A549 (cell line): ENCODE data around the gene SMIM15. TPM values are rescaled to one million over a fixed set of nuclear protein-coding genes. Genes with fewer than 3 reads are reported as not detected.

Source experiments
- ATAC-seq, 2 experiments: fragments of 200-7000 bp in 1 of 2; fragments of >200 bp in 1 of 2; cut with Nextera tagmentation in 1 of 2; cut with Tn5 transposase in 1 of 2; 3 replicates each; pipeline versions ENCODE4 v1.8.0 to v1.9.1; 2018 to 2020; ENCODE audit warnings: mild to moderate bottlenecking in 1 of 2, moderate library complexity in 1 of 2
- CTCF ChIA-PET: fragments of 300-600 bp; sonication (Branson Sonifier 250); formaldehyde crosslinking; extraction: SDS; loops from one replicate; lab custom pipeline; 2021; ENCODE audit warnings: antibody characterized with exemption, inconsistent platforms; lab: Yijun Ruan, JAX
- POLR2A ChIA-PET: fragments of 350-600 bp; formaldehyde crosslinking; extraction: SDS; loops from one replicate; lab custom pipeline; 2021; ENCODE audit warnings: antibody characterized with exemption, inconsistent platforms; lab: Yijun Ruan, JAX
- DNase-seq, 2 experiments: peaks; one replicate each; pipeline versions ENCODE4 v3.0.0 to v3.0.0-alpha.2; 2011 to 2016; ENCODE audit warnings: low read depth in 1 of 2, low spot score in 1 of 2
- FAIRE-seq: peaks from 2 replicates; lab custom pipeline; 2011; peaks lifted over from hg19 to GRCh38; lab: Jason Lieb, UNC
- H3K27ac ChIP-seq, 2 experiments: fragments of >200 bp; sonication (Bioruptor Twin); formaldehyde crosslinking; 3 replicates each; pipeline ENCODE4 v1.5.1; 2016 to 2017
- H3K4me1 ChIP-seq: fragments of >200 bp; sonication (Bioruptor Twin); formaldehyde crosslinking; 3 replicates; pipeline ENCODE4 v1.6.1; 2016
- H3K4me2 ChIP-seq: fragments of >200 bp; sonication (Bioruptor Twin); formaldehyde crosslinking; 3 replicates; pipeline ENCODE4 v1.6.1; 2016
- H3K4me3 ChIP-seq: fragments of >200 bp; sonication (Bioruptor Twin); formaldehyde crosslinking; 3 replicates; pipeline ENCODE4 v1.5.1; 2016
- H3K9me3 ChIP-seq: fragments of >200 bp; sonication (Bioruptor Twin); formaldehyde crosslinking; 3 replicates; pipeline ENCODE4 v1.6.1; 2016
- CHD2 ChIP-seq: fragments of 150-350 bp; IDR thresholded peaks from 2 replicates; pipeline ENCODE4 v1.6.1; 2014; ENCODE audit warnings: low read length; ENCODE audit not compliant: partially characterized antibody
- EHF ChIP-seq: fragments of 250-450 bp; sonication (Bioruptor Pico); IDR thresholded peaks from 2 replicates; pipeline ENCODE4 v1.5.0; 2020; ENCODE audit warnings: mild to moderate bottlenecking
- ELK1 ChIP-seq: fragments of 150-350 bp; IDR thresholded peaks from 2 replicates; pipeline ENCODE4 v1.6.1; 2014; ENCODE audit warnings: low read depth, mild to moderate bottlenecking, low read length
- ESRRA ChIP-seq: fragments of 150-350 bp; IDR thresholded peaks from 2 replicates; pipeline ENCODE4 v1.6.1; 2014; ENCODE audit warnings: mild to moderate bottlenecking, low read length, borderline replicate concordance
- GATA3 ChIP-seq: IDR thresholded peaks from 2 replicates; pipeline ENCODE4 v1.6.1; 2012; ENCODE audit warnings: borderline replicate concordance
- HEYL ChIP-seq: fragments of 250-450 bp; sonication (Bioruptor Pico); IDR thresholded peaks from 2 replicates; pipeline ENCODE4 v1.8.0; 2021; ENCODE audit warnings: mild to moderate bottlenecking, moderate library complexity
- HOXB5 ChIP-seq: fragments of 250-450 bp; sonication (Bioruptor Pico); IDR thresholded peaks from 2 replicates; pipeline ENCODE4 v1.5.0; 2020; ENCODE audit warnings: mild to moderate bottlenecking, moderate library complexity
- JUNB ChIP-seq: fragments of >200 bp; sonication (Bioruptor Twin); formaldehyde crosslinking; IDR thresholded peaks from 2 replicates; pipeline ENCODE4 v1.6.1; 2016
- NFE2L2 ChIP-seq: fragments of 150-350 bp; conservative IDR thresholded peaks from 2 replicates; pipeline ENCODE4 v1.6.1; 2014; ENCODE audit warnings: low read length
- POLR2AphosphoS2 ChIP-seq: conservative IDR thresholded peaks from 2 replicates; pipeline ENCODE4 v1.6.1; 2012; ENCODE audit warnings: low read length, improper control_type of control experiment, inconsistent platforms
- REST ChIP-seq: fragments of 200-600 bp; sonication (generic); IDR thresholded peaks from 2 replicates; pipeline ENCODE4 v1.6.1; 2016; ENCODE audit warnings: antibody characterized with exemption, mild to moderate bottlenecking, moderate library complexity
- RFX5 ChIP-seq: fragments of 450-650 bp; IDR thresholded peaks from 2 replicates; pipeline ENCODE4 v1.7.1; 2014; ENCODE audit warnings: antibody characterized with exemption, mild to moderate bottlenecking, moderate library complexity
- SMC3 ChIP-seq: fragments of >200 bp; sonication (Bioruptor Twin); formaldehyde crosslinking; IDR thresholded peaks from 3 replicates; pipeline ENCODE4 v1.6.1; 2018; ENCODE audit warnings: inconsistent platforms
- TFCP2L1 ChIP-seq: fragments of 250-450 bp; sonication (Bioruptor Pico); IDR thresholded peaks from 2 replicates; pipeline ENCODE4 v1.5.0; 2021; ENCODE audit warnings: mild to moderate bottlenecking
- TP53 ChIP-seq: fragments of 250-450 bp; sonication (Bioruptor Pico); IDR thresholded peaks from 2 replicates; pipeline ENCODE4 v1.5.0; 2021; ENCODE audit warnings: mild to moderate bottlenecking, moderate library complexity
- ZSCAN20 ChIP-seq: fragments of 250-450 bp; sonication (Bioruptor Pico); IDR thresholded peaks from 2 replicates; pipeline ENCODE4 v1.8.0; 2022; ENCODE audit warnings: mild to moderate bottlenecking, moderate library complexity
- WGBS: methylation state at CpG from one replicate; pipeline ENCODE4 v1.1.6; 2017; ENCODE audit errors: missing lambda C conversion rate; 5-methylcytosine and 5-hydroxymethylcytosine counted together
- polyA plus RNA-seq, 4 experiments: library from polyadenylated mRNA; depleted of rRNA in 3 of 4; stranded (reverse); fragments of >200 nt; fragmentation: RNase III in 1 of 4; extraction: RNeasy Plus Mini Kit Qiagen cat#74134 plus additional on column Dnase treatment in 1 of 4; gene quantifications; 2 replicates in 3 of 4; 3 replicates in 1 of 4; pipeline ENCODE4 v1.2.3, GENCODE V29; 2011 to 2017

The SMIM15 gene
- polyA plus RNA-seq, 2 of the 4 experiments (the other 2 are of a cell fraction): 58.0 to 131 TPM

- Histone ChIP-seq H3K27ac (peak overlapping the region in 1 of 2 experiments; percentile 95; a peak in 2 of 6 replicates), H3K4me3 (no peak overlapping the region; the same call in 2 of the 3 replicates), H3K4me1 (peaks cover 16% of the 10 kb centered on the region; the same call in 2 of the 3 replicates)
- FAIRE-seq: no peak
- ATAC-seq: no peak
- DNase-seq: no peak
- 95% methylated on average over 13 of the region's 13 CpGs for WGBS
- CTCF ChIA-PET: interaction anchor here (0.9 to 2.3 kb wide), 3 partner anchors 12 to 495 kb away, joined by 3 to 8 read pairs (median 5); partner anchors contain the start of gene ZSWIM6
- no peak for TF ChIP-seq ZSCAN20
- no peak for TF ChIP-seq TFCP2L1
- TF ChIP-seq HOXB5: no peak
- TF ChIP-seq NFE2L2: no peak
- no peak for TF ChIP-seq TP53 (CRISPR knock-in tag)
- TF ChIP-seq EHF (CRISPR knock-in tag): no peak
- TF ChIP-seq HEYL: no peak
- no peak for TF ChIP-seq RFX5
- TF ChIP-seq ESRRA: no peak
- no peak for TF ChIP-seq ELK1
- no peak for TF ChIP-seq JUNB
- no peak for TF ChIP-seq CHD2
- no peak for TF ChIP-seq SMC3
- TF ChIP-seq POLR2AphosphoS2: no peak
- no peak for TF ChIP-seq REST
- TF ChIP-seq, all 56 proteins: peak for 0
- Histone ChIP-seq H3K9me3 (no peaks in the 10 kb centered on the region), H3K4me2 (peak overlapping the region; percentile 76)
- POLR2A ChIA-PET: interaction anchor here (1.8 kb wide), 1 partner anchor 167 kb away, joined by 11 read pairs; no protein-coding TSS in a partner anchor
These were observed 1.6 kb upstream of the SMIM15 start for GRCh38 chr5:61163905-61164304.

DNA sequence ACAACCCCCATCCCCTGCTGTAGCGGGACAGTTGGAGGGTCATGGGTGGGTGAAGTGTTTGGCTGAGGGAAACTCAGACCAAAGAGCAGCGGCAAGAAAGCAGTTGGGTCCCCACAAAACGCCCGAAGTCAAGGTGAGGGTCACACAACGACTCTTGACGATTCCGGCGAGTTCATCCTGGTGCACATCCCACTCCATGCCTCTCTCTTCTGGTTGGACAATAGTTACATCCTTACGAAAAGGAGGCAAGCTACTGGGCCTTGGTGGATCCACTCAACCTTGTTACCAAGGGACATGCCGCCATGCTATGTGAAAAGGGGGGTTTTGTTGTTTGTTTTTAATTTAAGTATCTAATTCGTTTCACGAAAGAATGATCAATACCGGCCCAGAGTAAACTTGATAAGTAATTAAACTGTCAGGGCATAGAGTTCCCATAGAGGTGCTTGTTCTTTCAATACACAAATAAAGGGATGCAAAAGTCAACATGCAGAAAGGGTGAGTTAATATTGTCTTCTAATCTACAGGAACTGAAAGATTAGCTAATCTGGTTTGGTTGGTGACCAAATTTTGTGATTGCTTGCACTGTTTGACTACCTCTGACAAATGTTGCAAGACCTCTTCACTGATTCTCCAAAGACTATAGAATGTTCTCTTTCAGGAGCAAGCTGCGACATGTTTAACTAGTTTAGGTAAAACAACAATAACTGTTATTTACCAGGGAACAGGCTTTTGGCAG, 732 bp upstream of the SMIM15 start:
- no peaks in the 10 kb centered on the region for H3K9me3 ChIP-seq
- H3K27ac ChIP-seq: peak overlapping the region; percentile 95
- no peak for FAIRE-seq
- DNase-seq: peak; percentile 54 to 70
- POLR2A ChIA-PET: interaction anchor here (1.0 to 2.0 kb wide), 2 partner anchors 140 to 169 kb away, joined by 8 to 9 read pairs; partner anchors contain the start of gene ZSWIM6
- peak overlapping the region; percentile 76 for H3K4me2 ChIP-seq
- TF ChIP-seq REST (no peak), ELK1 (no peak), GATA3 (no peak)
- TF ChIP-seq, all 56 proteins: peak for 0
- Histone ChIP-seq H3K4me1 (peaks cover 16% of the 10 kb centered on the region; the same call in 2 of the 3 replicates), H3K4me3 (peak overlapping the region; percentile 78)
- peak; percentile 64 to 77 for ATAC-seq
- 13% methylated on average over 14 of the region's 14 CpGs for WGBS
- CTCF ChIA-PET: interaction anchor here (2.3 kb wide), 1 partner anchor 168 kb away, joined by 8 read pairs; the partner anchor contains the start of gene ZSWIM6
